HepG2 (cell line): ENCODE results near the gene NKX1-1. TPM values are rescaled to one million over a fixed set of nuclear protein-coding genes. Genes with fewer than 3 reads are reported as not detected.

Experiments
- ATAC-seq: fragments of 200-7000 bp; cut with Tn5 transposase; 3 replicates; pipeline ENCODE4 v1.9.1; 2020; ENCODE audit warnings: mild to moderate bottlenecking, moderate library complexity
- BruUV-seq: library from RNA; stranded (reverse); fragments of 400-500 nt; replicated peaks from 2 replicates; lab custom pipeline; 2021; lab: Mats Ljungman, UMichigan
- CTCF ChIA-PET: fragments of 300-600 bp; formaldehyde crosslinking; extraction: SDS; loops from one replicate; lab custom pipeline; 2021; ENCODE audit warnings: low total read pairs, inconsistent platforms, low intra/inter-chr PET ratio; lab: Yijun Ruan, JAX
- POLR2A ChIA-PET: fragments of 350-600 bp; sonication (Branson Sonifier 250); formaldehyde crosslinking; loops from one replicate; lab custom pipeline; 2020; ENCODE audit warnings: antibody characterized with exemption, inconsistent platforms; lab: Yijun Ruan, JAX
- DNase-seq: peaks from one replicate; pipeline ENCODE4 v3.0.0-alpha.2; 2015; ENCODE audit warnings: low spot score
- FAIRE-seq: peaks from 3 replicates; lab custom pipeline; 2011; peaks lifted over from hg19 to GRCh38; lab: Jason Lieb, UNC
- H2AFZ ChIP-seq: one replicate; pipeline ENCODE4 v1.6.1; 2011; ENCODE audit warnings: low read length, inconsistent platforms
- H3K27ac ChIP-seq: fragments of 300-600 bp; 3 replicates; pipeline ENCODE4 v1.8.0; 2011; ENCODE audit warnings: mixed run types, mild to moderate bottlenecking, mixed read lengths, low read length, inconsistent platforms; ENCODE audit not compliant: insufficient read depth; ENCODE audit errors: extremely low read length
- H3K27me3 ChIP-seq, 2 experiments: fragments of 200-600 bp in 1 of 2; 2 replicates in 1 of 2; 3 replicates in 1 of 2; pipeline versions ENCODE4 v1.6.0 to v1.8.0; 2011; ENCODE audit warnings: low read length in 2 of 2, mild to moderate bottlenecking in 2 of 2, moderate library complexity in 2 of 2, inconsistent platforms in 1 of 2; ENCODE audit not compliant: insufficient read depth in 2 of 2, control insufficient read depth in 1 of 2
- H3K36me3 ChIP-seq, 2 experiments: fragments of 200-600 bp in 1 of 2; replicated peaks in 1 of 2; 2 replicates in 1 of 2; 3 replicates in 1 of 2; pipeline versions ENCODE4 v1.5.1 to v1.8.0; 2011; ENCODE audit warnings: low read length in 2 of 2, inconsistent platforms in 1 of 2; ENCODE audit not compliant: insufficient read depth in 2 of 2, control insufficient read depth in 1 of 2
- H3K4me1 ChIP-seq: 2 replicates; pipeline ENCODE4 v1.5.1; 2012; ENCODE audit warnings: low read length, inconsistent platforms; ENCODE audit not compliant: insufficient read depth
- H3K4me2 ChIP-seq: 2 replicates; pipeline ENCODE4 v1.6.0; 2011; ENCODE audit warnings: low read depth, low read length, inconsistent platforms
- H3K4me3 ChIP-seq, 3 experiments: fragments of 200-600 bp in 1 of 3; sonication (generic), shearing (Covaris generic) in 1 of 3; replicated peaks in 1 of 3; 2 replicates each; pipeline ENCODE4 v1.5.1; 2011 to 2016; ENCODE audit warnings: low read length in 3 of 3, inconsistent platforms in 2 of 3, low read depth in 2 of 3, mild to moderate bottlenecking in 2 of 3, control low read depth in 1 of 3, mixed read lengths in 1 of 3; ENCODE audit not compliant: insufficient read depth in 1 of 3
- H3K79me2 ChIP-seq: one replicate; pipeline ENCODE4 v1.6.1; 2011; ENCODE audit warnings: low read length, inconsistent platforms; ENCODE audit not compliant: insufficient read depth
- H3K9ac ChIP-seq: 2 replicates; pipeline ENCODE4 v1.6.0; 2011; ENCODE audit warnings: mild to moderate bottlenecking, low read depth, low read length, inconsistent platforms; ENCODE audit not compliant: insufficient read depth
- H3K9me3 ChIP-seq: 2 replicates; pipeline ENCODE4 v1.5.1; 2012; ENCODE audit warnings: mild to moderate bottlenecking, low read length
- H4K20me1 ChIP-seq: 2 replicates; pipeline ENCODE4 v1.6.0; 2011; ENCODE audit warnings: inconsistent platforms, mild to moderate bottlenecking, low read length, moderate library complexity; ENCODE audit not compliant: insufficient read depth
- ISL2 ChIP-seq: sonication (generic); formaldehyde crosslinking; IDR thresholded peaks from 2 replicates; pipeline ENCODE4 v1.5.0; 2020; ENCODE audit warnings: missing genetic modification reagents
- MTA1 ChIP-seq: sonication (generic); formaldehyde crosslinking; IDR thresholded peaks from 2 replicates; pipeline ENCODE4 v1.4.0; 2020; ENCODE audit warnings: missing genetic modification reagents, mild to moderate bottlenecking, borderline replicate concordance
- ZFP1 ChIP-seq: IDR thresholded peaks from 2 replicates; pipeline ENCODE4 v1.6.1; 2016
- WGBS: methylation state at CpG from one replicate; pipeline ENCODE4 v1.1.6; 2017; ENCODE audit warnings: low lambda C conversion rate; 5-methylcytosine and 5-hydroxymethylcytosine counted together
- in situ Hi-C: cut with HindIII; loops from 2 replicates; pipeline ENCODE4 v1.10.0; 2017; ENCODE audit warnings: low pct_unique_long_range_greater_than_20kb; ENCODE audit not compliant: extremely low pct_ligation_motif_present
- intact Hi-C: fragments of 100-400 bp; cut with micrococcal nuclease; formaldehyde crosslinking; loops from one replicate; pipeline ENCODE4 v1.10.0; 2022; ENCODE audit not compliant: unreplicated experiment
- polyA plus RNA-seq, 8 experiments: library from polyadenylated mRNA; depleted of rRNA in 3 of 8; stranded (reverse) in 7 of 8; unstranded in 1 of 8; fragments of >200 nt; fragmentation: Illumina TruSeq in 4 of 8; extraction: Trizol in 4 of 8; gene quantifications; 2 replicates each; pipeline versions ENCODE4 v1.2.1 to v1.2.3, GENCODE V29; 2011 to 2016; ENCODE audit warnings: low read depth in 4 of 8, missing spikeins in 1 of 8, mixed read lengths in 1 of 8; ENCODE audit not compliant: insufficient read depth in 1 of 8
- total RNA-seq, 5 experiments: library from RNA; depleted of rRNA; stranded (reverse); fragments of >200 nt; fragmentation: Illumina TruSeq; extraction: Trizol; gene quantifications; 2 replicates each; pipeline ENCODE4 v1.2.3, GENCODE V29; 2016; ENCODE audit warnings: low read depth in 1 of 5
- TF ChIP-seq, protein P1 (sequence below): sonication (generic); formaldehyde crosslinking; conservative IDR thresholded peaks from 2 replicates; pipeline ENCODE4 v1.4.0; 2020; ENCODE audit warnings: mild to moderate bottlenecking, missing genetic modification reagents, moderate library complexity

Gene NKX1-1
- total and polyA plus RNA-seq, 2 of the 13 experiments (the other 11 are each of a cell fraction or from before 2014, with no cell fraction given), result not detected

GRCh38 chr4:1412376-1413203 lies 6.3 kb upstream of the NKX1-1 start:
- H3K27ac ChIP-seq, result no peak overlapping the region
- no peak overlapping the region for H3K4me3 ChIP-seq
- no peak for FAIRE-seq
- no peaks in the 10 kb centered on the region for H3K9me3 ChIP-seq
- no peak overlapping the region for H3K9ac ChIP-seq
- H3K79me2 ChIP-seq, result no peaks in the 10 kb centered on the region
- CTCF ChIA-PET, result no interaction called here
- 22% methylated on average over 8 of the region's 15 CpGs for WGBS
- no TSS peak for BruUV-seq
- POLR2A ChIA-PET, result no interaction called here
- H2AFZ ChIP-seq, result no peak overlapping the region
- no peaks in the 10 kb centered on the region for H3K36me3 ChIP-seq
- TF ChIP-seq MTA1 (CRISPR knock-in tag) (no peak), ISL2 (CRISPR knock-in tag) (no peak), ZFP1 (CRISPR knock-in tag) (no peak)
- TF ChIP-seq, protein P1, sequence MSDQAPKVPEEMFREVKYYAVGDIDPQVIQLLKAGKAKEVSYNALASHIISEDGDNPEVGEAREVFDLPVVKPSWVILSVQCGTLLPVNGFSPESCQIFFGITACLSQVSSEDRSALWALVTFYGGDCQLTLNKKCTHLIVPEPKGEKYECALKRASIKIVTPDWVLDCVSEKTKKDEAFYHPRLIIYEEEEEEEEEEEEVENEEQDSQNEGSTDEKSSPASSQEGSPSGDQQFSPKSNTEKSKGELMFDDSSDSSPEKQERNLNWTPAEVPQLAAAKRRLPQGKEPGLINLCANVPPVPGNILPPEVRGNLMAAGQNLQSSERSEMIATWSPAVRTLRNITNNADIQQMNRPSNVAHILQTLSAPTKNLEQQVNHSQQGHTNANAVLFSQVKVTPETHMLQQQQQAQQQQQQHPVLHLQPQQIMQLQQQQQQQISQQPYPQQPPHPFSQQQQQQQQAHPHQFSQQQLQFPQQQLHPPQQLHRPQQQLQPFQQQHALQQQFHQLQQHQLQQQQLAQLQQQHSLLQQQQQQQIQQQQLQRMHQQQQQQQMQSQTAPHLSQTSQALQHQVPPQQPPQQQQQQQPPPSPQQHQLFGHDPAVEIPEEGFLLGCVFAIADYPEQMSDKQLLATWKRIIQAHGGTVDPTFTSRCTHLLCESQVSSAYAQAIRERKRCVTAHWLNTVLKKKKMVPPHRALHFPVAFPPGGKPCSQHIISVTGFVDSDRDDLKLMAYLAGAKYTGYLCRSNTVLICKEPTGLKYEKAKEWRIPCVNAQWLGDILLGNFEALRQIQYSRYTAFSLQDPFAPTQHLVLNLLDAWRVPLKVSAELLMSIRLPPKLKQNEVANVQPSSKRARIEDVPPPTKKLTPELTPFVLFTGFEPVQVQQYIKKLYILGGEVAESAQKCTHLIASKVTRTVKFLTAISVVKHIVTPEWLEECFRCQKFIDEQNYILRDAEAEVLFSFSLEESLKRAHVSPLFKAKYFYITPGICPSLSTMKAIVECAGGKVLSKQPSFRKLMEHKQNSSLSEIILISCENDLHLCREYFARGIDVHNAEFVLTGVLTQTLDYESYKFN (CRISPR knock-in tag), result no peak
- TF ChIP-seq, all 625 proteins: peak for 0
- Histone ChIP-seq H3K4me2 (no peak overlapping the region), H3K4me1 (no peaks in the 10 kb centered on the region), H3K27me3 (peaks cover 2 to 15% of the 10 kb centered on the region in 2 experiments; a peak in 4 of 5 replicates), H4K20me1 (no peaks in the 10 kb centered on the region)
- ATAC-seq (no peak), DNase-seq (no peak)
- intact Hi-C loops (no loop called here), in situ Hi-C loops (no loop called here)
